Glomerular visceral epithelial cell (primary cell): ENCODE measurements around the gene BRIX1.

Experiments used
- DNase-seq: peaks from one replicate; pipeline ENCODE4 v3.0.0-alpha.2; 2016; ENCODE audit errors: extremely low spot score

The BRIX1 gene, protein sequence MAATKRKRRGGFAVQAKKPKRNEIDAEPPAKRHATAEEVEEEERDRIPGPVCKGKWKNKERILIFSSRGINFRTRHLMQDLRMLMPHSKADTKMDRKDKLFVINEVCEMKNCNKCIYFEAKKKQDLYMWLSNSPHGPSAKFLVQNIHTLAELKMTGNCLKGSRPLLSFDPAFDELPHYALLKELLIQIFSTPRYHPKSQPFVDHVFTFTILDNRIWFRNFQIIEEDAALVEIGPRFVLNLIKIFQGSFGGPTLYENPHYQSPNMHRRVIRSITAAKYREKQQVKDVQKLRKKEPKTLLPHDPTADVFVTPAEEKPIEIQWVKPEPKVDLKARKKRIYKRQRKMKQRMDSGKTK

DNA sequence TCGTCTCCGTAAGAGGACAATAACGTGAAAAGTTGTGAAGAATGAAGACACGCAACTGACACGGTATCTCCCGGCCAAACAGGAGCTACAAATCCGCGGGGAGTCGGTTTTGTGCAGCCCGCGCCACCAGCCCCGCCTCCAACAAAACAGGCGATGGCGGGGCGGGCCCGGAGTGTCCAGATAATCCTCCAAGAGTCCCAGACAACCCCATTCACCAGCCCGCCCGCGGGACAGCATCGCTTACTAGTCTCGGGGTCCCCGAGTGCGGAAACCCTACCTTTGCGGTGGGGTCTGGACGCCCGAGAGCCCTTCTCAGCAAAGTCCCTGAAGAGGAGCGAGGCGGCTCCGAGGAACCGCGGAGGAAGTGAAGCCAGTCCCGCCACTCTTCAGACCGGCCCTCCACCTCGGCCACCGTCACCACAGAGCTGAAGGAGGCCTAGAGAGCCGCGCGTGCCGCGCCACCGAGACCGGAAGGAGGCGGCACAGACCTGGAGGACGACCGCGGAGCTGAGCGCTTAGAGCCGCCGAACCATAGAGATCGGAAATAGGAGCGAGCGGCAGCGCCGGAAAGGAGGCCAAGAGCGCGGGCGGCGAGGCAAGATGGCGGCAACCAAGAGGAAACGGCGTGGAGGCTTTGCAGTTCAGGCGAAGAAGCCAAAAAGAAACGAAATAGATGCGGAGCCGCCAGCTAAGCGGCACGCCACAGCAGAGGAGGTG lies at the start of gene BRIX1, which contains the start of gene RAD1:
Gene BRIX1, plus strand, starts transcription at position 573 of the 717 bp plus-strand sequence. Its CDS starts 28 bp downstream, at position 601.
Gene RAD1, minus strand, starts transcription at position 366 of the 717 bp plus-strand sequence. CDS start 612 bp downstream, outside the sequence.
- DNase-seq: peak; percentile 98

DNA sequence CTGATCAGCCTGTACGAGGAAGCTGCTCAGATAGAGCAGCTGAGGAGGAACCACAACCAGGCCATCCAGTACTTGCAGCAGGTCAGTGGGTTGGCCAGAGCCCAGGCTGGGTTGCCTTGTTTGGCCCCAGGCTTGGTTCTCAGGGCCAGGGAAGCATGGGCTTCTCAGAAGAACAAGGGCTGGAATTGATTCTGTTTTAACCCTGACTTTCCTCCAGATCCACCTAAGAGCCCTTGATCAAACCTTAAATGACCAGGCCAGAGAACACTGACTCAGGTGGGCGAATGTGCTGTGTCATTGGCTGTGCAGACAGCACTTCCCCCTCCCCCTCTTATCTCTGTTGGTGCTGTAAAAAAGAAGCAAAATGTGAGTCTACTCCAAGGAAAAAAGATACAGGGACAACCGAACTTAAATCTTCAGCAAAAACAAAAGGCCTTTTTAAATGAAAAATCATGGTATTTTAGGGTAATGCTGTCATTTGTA lies 48.5 kb upstream of the BRIX1 start:
- no peak for DNase-seq

DNA sequence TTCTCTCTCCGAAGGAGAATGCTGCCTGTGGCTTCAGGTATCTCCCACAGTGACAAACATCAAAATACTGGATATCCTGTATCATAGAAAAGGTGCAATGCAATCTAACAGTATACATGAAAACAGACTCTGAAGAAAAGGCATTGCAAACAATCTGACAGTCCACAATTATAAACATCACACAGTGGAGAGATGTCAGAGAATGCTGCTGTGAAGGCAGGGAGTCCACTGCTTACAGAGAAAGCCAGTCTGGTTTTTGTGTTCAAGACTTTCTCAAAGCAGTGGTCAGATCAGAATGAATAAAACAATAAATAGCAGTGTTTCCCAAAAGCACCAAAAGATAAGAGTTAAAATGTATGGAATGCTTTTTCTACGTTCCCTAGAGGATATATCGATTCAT lies 47.9 kb upstream of the BRIX1 start:
- DNase-seq: no peak

DNA sequence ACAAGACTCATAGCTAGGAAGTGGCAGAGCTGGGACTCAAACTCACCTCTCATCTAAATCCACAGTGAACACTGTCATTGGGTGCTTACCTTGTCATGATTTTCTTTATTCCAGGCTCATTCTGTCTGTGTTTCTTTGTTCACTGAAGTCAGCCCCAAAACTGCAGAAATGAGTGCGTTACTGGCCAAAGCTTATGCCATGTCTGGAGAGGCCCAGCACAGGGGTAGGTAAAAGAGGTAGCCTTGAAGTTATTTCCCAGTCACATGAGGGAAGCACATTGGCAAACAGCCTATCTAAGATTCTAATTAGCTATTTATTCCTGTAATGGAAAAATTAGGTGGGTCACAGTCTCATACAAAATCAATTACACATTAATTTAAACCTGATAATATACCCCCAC lies 46.7 kb upstream of the BRIX1 start:
- DNase-seq: no peak

DNA sequence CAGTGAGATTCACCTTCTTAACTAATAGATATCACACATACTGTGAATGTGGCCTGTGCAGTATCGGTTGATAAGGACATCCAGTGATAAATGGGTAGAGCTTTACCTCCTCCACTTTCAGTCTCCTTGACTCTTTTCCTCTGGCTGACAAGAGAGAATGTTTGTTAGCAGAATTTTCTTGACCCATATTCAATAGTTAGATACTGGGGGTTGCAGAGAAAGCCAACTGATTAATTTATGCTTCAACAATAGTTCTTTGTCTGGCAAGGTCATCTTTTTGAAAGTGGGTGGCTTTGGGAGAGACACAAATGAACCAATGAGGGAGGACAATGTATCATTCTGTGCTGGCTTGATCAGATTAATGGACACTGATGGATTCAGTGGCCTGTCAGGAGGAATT lies 46.3 kb upstream of the BRIX1 start:
- no peak for DNase-seq

DNA sequence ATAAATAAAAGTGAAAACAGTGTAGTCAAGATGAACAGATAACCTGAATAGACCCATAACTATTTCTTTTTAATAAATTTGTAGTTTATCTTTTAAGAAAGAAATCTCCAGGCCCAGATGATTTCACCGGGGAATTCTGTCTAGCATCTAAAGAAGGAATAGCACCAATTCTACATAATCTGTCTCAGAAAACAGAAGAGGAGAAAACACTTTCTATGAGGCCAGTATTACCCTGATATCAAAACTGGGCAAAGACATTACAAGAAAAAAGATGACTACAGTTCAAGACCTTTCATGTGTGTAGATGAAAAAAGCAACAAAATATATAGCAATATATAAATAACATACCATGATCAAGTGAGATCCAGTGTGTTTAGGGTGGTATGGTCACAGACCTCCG lies 45.1 kb upstream of the BRIX1 start:
- DNase-seq: no peak

DNA sequence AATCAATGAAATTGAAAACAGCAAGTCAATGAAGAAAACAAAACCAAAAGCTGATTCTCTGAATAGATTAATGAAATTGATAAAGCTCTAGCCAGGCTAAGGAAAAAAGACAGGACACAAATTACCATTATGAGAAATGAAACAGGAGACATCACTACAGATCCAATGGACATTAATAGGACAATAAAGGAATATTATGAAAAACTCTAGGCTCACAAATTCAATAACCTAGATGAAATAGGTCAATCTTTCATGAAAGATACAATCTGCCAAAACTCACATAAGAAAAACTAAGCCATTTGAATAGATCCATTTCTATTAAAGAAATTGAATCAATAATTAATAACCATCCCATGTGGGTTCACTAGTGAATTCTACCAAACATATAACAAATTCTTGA lies 39.2 kb upstream of the BRIX1 start:
- DNase-seq: no peak

DNA sequence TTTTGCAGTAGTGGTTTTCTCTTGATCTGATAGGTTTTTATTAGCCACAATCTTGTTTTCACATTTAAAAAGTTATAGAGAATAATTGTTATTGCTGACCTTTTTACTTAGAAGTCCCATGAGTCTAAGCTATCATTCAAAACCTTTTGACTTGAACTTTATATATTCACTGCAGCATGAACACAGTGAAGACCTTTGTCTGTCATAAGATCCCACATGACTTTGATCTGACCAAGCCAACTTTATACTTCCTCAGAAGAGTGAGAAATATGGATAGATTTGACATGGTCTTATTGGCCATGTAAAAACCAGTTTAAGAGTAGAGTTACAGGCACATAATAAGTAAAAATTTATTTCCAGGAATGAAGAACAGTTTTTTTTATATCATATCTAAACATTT lies 34.3 kb upstream of the BRIX1 start:
- no peak for DNase-seq

DNA sequence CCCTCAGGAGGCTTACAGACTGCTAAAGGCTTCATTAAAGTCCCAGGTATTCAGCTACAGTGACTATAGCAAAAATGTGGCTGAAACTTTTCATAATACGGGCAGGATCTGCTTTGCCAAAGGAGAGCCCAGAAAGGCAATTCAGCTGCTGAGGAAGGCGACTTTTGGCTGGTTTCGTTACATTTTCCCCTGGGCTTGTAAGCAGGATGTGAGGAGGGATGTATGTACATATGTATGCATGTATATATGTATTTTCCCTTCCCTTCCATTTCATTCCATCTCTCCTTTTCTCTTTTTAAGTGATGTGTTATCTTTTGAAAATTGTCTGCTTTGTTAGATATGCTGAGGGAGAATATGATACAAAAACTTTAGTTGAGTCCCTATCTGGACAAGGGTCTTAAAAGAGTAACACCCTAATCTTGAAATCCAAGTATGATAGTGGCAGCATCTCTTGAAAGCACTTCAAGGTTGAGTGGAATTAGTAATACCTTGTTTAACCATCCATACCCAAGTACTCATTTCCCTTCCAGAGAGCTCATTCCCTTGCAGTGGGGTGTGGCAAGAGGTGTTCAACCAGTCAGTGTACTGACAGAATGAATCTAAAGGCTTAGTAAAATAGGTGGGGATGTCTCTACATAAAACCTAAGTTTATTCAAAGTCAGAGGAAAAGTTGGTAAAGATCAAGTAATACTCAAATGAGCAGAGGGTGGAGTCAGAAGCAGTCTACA lies 29.0 kb upstream of the BRIX1 start:
- peak; percentile 36 for DNase-seq

DNA sequence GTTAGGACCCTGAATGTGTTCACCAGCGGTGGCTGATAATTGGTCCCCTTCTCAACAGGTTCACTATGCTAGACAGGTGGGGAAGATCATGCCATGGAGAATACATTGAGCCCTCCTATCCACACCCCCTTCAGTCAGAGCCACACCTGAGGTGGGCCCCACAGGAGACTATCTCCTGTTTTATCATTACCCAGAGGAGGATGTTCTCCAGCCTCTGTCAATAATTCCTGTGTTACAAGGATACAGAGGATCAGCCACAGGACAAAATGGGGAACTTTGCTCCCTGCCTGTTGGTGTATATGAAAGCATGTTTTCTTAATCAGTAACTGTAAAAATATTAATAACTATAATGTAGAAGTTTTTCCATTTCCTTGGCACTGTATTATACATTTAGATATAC lies 26.1 kb upstream of the BRIX1 start:
- no peak for DNase-seq

DNA sequence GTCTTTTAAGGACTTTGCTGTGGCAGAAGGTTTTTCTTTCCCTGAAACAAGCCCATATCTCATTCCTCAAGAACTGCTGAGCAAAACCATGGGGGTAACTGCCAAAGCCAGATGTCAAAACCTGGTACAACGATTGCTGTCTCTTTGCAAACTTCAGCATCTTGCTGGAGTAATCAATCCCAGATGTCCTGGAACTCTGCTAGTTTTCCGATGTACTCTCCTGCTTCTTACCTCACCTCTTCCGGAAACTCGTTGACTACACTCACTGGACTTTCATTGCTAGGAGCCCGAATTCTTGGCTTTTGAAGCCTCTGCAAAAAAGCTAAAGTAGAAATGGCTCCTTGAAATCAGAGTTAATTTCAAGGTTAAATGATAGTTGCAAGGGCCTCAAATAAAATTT lies 23.5 kb upstream of the BRIX1 start:
- DNase-seq: no peak

DNA sequence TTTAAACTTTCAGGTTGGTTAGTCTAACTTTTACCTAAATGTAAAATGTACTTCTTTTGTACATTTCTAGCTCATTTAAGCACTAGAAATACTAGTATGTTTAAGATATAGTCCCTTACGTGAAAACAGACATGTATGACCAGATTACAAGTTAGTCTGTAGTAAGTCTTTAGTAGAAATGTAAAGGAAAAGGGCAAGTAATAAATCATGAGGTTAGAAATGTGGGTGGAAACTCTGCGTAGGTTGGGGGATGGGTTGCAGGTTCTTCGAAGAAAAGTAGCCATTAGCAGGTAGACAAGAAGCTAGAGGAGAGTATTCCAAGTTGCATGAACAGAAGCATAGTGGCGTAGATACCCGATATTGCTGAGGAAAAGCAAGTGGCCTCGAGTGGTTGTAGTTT lies 23.1 kb upstream of the BRIX1 start:
- no peak for DNase-seq

DNA sequence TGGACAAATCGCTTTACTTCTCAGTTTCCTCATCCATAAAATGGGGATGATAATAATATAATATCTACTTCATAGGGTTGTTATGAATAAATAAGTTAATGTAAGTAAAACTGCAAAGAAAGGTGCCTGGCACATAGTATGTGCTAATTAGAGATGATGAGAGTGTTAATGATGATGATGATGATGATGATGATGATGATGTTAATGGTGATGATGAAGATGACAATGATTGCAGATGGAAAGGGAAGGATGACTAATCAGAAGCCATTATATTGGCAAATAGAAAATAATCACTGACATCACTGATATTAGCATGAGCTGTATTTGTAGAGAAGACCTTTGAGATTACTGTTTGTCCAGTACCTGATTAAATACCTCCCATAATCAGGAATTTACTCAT lies 20.8 kb upstream of the BRIX1 start:
- DNase-seq: no peak

DNA sequence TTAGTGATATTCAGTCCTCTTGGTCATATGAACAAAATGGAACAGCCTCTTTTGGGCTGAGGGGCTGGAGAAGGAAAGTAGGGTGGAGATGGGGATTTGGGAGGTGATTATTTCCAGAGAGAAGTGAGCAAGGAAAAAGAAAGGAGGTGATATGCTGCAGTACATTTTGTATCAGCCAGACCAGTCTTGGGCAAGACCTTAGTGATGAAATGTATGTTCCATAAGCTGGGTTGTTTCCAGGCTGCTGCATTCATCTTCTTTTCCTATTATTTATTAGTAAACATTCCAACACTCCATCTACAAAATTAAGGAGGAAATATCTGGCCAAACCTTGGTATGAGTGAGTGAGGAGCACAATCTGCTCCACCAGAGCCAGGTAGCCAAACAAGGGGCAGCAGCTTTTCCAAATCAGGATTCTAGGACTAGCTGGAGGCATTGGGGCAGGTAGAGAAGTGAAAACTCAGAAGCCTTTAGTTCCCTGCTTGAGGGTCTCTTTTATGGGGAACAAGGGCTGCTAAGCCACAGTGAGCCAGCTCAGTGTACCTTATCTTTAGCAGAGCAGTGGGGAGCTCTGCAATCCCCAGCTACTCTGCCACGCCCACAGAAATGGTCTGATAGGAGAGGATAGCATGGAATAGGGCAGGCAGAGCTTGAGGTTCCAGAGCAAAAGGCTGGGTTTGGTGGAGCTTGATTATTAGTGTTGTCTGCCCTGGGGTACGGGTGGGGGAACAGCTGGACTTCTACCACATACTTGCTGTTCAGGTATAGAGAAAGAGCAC lies 19.7 kb upstream of the BRIX1 start:
- DNase-seq: no peak

DNA sequence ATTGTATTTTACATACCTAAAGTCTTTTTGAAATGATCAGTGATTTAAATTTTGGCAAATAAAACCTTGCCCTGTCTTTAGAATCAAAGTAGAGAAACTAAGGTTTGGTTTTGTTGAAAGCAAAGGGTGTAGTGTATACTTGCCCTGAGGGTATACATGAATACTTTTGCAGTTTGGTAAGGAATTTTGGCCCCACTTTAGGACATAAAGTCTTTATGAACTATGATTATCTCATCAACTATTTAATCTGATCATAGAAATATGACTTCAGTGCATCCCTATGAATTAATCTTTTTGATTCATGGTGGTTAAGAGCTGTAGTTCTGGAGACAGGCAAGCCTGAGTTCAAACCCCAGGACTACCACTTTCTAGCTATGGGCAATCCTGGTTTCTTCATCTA lies 17.9 kb upstream of the BRIX1 start:
- DNase-seq: no peak

DNA sequence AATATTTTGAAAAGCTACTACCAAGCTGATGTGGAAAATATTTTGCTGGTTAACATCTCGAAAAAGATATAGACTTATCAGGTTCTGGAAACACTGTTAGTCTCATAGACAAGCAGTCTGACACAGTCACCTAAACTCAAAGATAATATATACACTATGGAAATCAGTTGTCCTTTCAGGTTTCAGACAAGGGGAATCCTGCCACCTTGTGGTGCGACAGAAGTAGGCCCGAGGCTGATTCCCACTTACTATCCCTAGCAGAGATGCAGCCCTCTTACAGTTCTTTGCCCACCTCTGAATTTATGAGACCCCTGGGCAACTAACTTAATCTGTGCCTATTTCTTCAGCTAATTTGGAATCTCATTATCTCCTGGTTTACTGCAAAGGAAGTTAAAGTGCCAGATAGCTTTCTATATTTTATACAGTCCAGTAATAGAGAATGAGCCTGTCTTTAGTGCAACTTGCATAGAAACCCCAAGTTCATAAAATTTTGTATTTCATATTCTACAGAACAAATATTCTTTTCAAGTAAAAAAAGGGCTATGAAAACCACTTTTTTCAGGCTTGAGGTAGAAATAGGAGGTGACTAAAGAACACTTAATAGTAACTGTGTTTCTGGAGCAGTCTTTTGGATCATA lies 17.1 kb upstream of the BRIX1 start:
- peak; percentile 76 for DNase-seq

DNA sequence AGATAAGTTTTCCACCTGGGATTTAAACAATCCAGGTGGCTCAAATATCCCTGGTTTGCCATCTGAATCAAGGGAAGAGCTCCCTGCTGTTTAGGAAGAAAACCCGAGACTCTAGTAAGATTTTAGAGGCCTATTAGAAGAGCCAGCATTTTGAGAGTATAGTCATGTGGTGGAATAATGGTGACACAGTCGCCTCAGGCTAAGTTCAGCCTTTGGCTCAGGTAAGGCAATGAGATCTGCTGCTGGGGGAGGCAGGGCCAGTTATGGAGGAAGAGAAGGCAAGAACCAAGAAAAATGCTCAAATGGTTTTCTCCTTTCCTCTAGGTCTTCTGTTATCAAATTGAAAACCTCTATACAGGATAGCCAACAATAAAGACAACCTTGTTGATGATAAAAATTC lies 16.4 kb upstream of the BRIX1 start:
- DNase-seq: no peak

DNA sequence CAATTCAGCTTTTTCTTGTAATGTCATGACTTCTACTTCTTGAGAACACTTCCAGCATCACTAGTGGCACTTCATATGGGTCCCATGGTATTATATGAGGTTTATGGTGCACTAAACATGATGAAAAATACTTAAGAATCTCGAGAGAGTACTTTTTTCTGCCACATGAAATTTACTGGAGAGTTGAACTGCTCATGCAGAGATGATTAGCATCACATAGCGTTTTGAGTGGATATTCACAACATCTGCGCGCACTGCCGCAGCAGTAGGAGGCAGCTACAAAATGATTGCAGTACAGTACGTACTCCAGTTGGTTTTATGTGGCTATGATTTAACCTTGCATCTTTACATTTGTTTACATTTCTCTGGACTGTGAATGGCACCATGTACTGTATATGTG lies 14.9 kb upstream of the BRIX1 start:
- no peak for DNase-seq

DNA sequence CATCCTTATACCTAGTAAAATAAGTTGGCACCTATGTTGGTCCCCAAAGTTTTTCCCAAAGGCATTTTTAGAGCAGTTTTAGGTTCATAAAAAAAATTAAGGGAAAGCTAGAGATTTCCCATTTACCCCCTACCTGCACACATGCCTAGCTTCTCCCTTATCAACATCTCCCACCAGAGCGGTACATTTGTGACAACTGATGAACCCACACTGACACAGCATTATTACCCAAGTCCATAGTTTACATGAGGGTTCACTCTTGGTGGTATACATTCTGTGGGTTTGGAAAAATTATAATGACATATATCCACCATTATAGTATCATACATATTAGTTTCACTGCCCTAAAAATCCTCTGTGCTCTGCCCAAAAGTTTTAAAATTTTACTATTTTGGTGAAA lies 12.3 kb upstream of the BRIX1 start:
- DNase-seq: no peak

DNA sequence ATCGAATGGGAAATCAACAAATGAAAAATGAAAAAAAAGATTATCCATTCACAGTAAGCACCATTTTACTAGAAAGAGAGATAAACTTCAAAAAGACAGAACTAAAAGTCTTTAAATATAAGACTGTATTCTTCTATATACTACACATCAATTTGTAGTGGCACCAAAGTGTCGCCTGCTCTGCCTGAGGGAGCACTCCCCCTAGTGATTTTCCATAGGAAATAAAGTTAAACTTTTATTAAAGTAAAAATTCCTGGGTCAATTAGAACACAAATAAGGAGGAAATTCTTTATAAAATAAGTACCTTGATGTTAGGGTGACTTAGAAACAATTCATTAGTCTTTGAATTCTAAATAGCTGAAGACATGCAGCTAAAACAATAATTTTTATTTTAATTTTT lies 9.9 kb upstream of the BRIX1 start:
- no peak for DNase-seq

DNA sequence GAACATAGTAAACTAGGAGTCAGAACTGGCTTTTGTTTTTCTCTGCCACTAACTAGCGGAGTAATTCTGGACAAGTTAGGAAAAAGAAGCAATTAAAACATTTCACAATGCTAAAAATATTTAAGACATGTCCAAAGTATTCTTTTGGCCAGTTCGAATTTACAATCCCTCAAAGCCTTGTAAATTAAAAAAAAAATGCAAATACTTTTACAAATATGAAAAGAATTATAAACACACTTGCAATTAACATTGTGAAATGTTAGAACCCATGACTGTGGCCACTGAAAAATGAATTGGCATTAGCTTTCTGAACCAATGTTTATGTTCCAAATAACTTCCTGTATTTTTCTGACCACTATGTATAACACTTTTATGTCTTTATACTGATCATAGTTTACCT lies 2.4 kb upstream of the BRIX1 start:
- no peak for DNase-seq
